Endothelial cell of umbilical vein (primary cell): ENCODE measurements around the gene WDTC1.

Experiments used
- EZH2 ChIP-seq: IDR thresholded peaks from 2 replicates; pipeline ENCODE4 v1.6.1; 2012; ENCODE audit warnings: borderline replicate concordance, low read depth, mild to moderate bottlenecking, moderate library complexity, low read length, inconsistent platforms; ENCODE audit not compliant: severe bottlenecking
- FOS ChIP-seq: IDR thresholded peaks from 2 replicates; pipeline ENCODE4 v1.6.1; 2011; ENCODE audit warnings: mild to moderate bottlenecking, low read length, moderate library complexity, borderline replicate concordance; ENCODE audit not compliant: insufficient read depth
- POLR2A ChIP-seq: IDR thresholded peaks from 2 replicates; pipeline ENCODE4 v1.6.1; 2012; ENCODE audit warnings: low read depth, mild to moderate bottlenecking, control low read depth, low read length
- POLR2AphosphoS5 ChIP-seq: IDR thresholded peaks from 2 replicates; pipeline ENCODE4 v1.6.1; 2012; ENCODE audit warnings: low read depth, mild to moderate bottlenecking, control low read depth, low read length, moderate library complexity; ENCODE audit not compliant: insufficient read depth
- TF ChIP-seq, protein P1 (sequence below), 2 donors: IDR thresholded peaks; 1 replicate in 1 of 2; 2 replicates in 1 of 2; pipeline ENCODE4 v1.5.1; 2011; ENCODE audit warnings: low read length in 2 of 2, mild to moderate bottlenecking in 2 of 2, moderate library complexity in 2 of 2, control low read depth in 1 of 2, inconsistent platforms in 1 of 2, low read depth in 1 of 2; ENCODE audit not compliant: insufficient read depth in 1 of 2; ENCODE audit errors: extremely low read depth in 1 of 2

DNA sequence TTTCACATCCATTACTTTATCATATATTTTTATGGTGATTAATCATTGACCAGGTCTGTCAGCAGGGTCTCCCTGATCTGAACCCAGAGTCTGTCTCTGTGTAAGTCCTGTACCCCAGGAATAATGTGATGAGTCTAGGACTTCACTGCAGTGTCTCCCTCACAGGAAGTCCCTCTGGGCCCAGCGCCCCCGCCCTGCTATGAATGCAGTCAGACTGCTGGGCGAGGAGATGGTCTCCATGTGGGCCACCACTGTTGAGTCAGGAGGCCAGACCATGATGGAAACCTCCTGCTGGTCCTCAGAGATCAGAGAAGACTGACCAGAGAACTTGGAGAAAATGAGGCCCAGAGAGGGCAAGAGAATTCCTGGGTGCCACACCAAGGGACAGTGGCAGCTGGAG, 97.0 kb downstream of the WDTC1 start:
- TF ChIP-seq, protein P1, sequence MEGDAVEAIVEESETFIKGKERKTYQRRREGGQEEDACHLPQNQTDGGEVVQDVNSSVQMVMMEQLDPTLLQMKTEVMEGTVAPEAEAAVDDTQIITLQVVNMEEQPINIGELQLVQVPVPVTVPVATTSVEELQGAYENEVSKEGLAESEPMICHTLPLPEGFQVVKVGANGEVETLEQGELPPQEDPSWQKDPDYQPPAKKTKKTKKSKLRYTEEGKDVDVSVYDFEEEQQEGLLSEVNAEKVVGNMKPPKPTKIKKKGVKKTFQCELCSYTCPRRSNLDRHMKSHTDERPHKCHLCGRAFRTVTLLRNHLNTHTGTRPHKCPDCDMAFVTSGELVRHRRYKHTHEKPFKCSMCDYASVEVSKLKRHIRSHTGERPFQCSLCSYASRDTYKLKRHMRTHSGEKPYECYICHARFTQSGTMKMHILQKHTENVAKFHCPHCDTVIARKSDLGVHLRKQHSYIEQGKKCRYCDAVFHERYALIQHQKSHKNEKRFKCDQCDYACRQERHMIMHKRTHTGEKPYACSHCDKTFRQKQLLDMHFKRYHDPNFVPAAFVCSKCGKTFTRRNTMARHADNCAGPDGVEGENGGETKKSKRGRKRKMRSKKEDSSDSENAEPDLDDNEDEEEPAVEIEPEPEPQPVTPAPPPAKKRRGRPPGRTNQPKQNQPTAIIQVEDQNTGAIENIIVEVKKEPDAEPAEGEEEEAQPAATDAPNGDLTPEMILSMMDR (IDR thresholded peaks at IDR 0.05; ENCODE audit: extremely low read depth in 1 of 2, insufficient read depth in 1 of 2, low read depth in 1 of 2, low read length in 2 of 2) = no peak
- TF ChIP-seq EZH2 = no peak
- no peak for TF ChIP-seq FOS
- no peak for TF ChIP-seq POLR2AphosphoS5
- TF ChIP-seq POLR2A = no peak
